ENCODE measurements around the gene IFNLR1.

Gene IFNLR1

DNA sequence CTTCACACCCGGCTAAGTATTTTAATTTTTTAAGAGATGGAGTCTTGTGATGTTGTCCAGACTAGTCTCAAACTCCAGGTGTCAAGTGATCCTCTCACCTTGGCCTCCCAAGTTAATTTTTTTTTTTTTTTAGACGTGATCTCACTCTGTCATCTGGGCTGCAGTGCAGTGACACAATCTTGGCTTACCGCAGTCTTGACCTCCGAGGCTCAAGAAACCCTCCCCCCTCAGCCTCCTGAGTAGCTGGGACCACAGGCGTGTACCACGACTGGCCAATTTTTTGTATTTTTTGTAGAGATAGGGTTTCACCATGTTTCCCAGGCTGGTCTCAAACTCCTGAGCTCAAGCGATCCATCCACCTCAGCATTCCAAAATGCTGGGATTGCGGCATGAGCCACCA is 11.7 kb upstream of the IFNLR1 start:
- no peaks in the 10 kb centered on the region for H3K36me3 ChIP-seq (ENCODE audit: low read depth)
- ATAC-seq (ENCODE audit: low read depth) (no peak), DNase-seq (ENCODE audit: low spot score) (no peak)
- H3K4me1 ChIP-seq (ENCODE audit: insufficient read depth, poor library complexity, severe bottlenecking), result peaks cover 30% of the 10 kb centered on the region
- no peaks in the 10 kb centered on the region for H3K27me3 ChIP-seq (ENCODE audit: insufficient read depth, poor library complexity, severe bottlenecking)
- H3K9me3 ChIP-seq (ENCODE audit: severe bottlenecking), result no peaks in the 10 kb centered on the region
- H3K4me3 ChIP-seq (ENCODE audit: severe bottlenecking), result no peak overlapping the region
- no peak overlapping the region for H3K27ac ChIP-seq (ENCODE audit: poor library complexity, severe bottlenecking)
- TF ChIP-seq, protein P1, sequence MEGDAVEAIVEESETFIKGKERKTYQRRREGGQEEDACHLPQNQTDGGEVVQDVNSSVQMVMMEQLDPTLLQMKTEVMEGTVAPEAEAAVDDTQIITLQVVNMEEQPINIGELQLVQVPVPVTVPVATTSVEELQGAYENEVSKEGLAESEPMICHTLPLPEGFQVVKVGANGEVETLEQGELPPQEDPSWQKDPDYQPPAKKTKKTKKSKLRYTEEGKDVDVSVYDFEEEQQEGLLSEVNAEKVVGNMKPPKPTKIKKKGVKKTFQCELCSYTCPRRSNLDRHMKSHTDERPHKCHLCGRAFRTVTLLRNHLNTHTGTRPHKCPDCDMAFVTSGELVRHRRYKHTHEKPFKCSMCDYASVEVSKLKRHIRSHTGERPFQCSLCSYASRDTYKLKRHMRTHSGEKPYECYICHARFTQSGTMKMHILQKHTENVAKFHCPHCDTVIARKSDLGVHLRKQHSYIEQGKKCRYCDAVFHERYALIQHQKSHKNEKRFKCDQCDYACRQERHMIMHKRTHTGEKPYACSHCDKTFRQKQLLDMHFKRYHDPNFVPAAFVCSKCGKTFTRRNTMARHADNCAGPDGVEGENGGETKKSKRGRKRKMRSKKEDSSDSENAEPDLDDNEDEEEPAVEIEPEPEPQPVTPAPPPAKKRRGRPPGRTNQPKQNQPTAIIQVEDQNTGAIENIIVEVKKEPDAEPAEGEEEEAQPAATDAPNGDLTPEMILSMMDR (IDR thresholded peaks at IDR 0.05; ENCODE audit: poor library complexity, severe bottlenecking), result no peak

DNA sequence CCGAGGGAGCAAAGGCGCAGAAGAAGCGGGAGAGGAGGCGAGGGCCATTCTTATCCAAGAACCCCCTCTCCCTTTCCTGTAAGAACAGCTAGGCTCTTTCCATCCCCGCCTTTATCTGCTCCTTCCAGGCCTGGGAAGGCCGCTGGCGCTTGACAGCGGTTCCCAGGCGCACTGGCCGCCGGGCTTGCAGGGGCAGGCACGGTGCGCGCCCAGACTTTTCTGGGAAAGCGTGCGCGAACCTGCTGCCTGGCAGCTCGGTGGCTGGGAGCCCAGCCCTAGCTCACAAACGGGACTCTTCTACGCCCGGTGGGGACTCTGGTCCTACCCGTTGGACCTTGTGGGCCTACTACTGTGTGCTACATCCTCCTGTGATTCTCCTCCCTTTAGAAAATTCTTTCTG is 8.8 kb upstream of the IFNLR1 start:
- TF ChIP-seq, protein P1 (IDR thresholded peaks at IDR 0.05; ENCODE audit: poor library complexity, severe bottlenecking), result no peak
- peaks cover 29% of the 10 kb centered on the region for H3K4me1 ChIP-seq (ENCODE audit: insufficient read depth, poor library complexity, severe bottlenecking)

DNA sequence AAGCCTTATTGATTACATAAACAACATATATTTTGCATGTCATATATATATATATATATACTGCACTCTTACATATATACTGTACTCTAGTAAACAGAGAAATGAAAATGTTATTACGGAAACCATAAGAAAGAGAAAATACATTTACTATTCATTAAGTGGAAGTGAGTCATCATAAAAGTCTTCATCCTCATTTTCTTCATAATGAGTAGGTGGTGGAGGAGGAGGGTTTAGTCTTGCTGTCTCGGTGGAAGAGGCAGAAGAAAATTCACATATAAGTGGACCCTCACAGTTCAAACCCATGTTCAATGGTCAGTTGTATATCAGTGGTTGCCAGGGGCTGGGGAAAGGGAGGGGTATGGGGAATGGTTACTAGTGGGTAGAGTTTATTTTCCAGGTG is 8.0 kb upstream of the IFNLR1 start:
- ATAC-seq (ENCODE audit: low read depth) (no peak), DNase-seq (ENCODE audit: low spot score) (no peak)
- Histone ChIP-seq H3K9me3 (ENCODE audit: severe bottlenecking) (no peaks in the 10 kb centered on the region), H3K36me3 (ENCODE audit: low read depth) (no peaks in the 10 kb centered on the region), H3K27ac (ENCODE audit: poor library complexity, severe bottlenecking) (peak overlapping the region; percentile 75), H3K27me3 (ENCODE audit: insufficient read depth, poor library complexity, severe bottlenecking) (no peaks in the 10 kb centered on the region), H3K4me1 (ENCODE audit: insufficient read depth, poor library complexity, severe bottlenecking) (peaks cover 32% of the 10 kb centered on the region), H3K4me3 (ENCODE audit: severe bottlenecking) (no peak overlapping the region)
- TF ChIP-seq, protein P1 (IDR thresholded peaks at IDR 0.05; ENCODE audit: poor library complexity, severe bottlenecking), result no peak

More for the DNA sequence above, 8.8 kb upstream of the IFNLR1 start:
- no peaks in the 10 kb centered on the region for H3K36me3 ChIP-seq (ENCODE audit: low read depth)
- no peaks in the 10 kb centered on the region for H3K9me3 ChIP-seq (ENCODE audit: severe bottlenecking)
- DNase-seq (ENCODE audit: low spot score) (no peak), ATAC-seq (ENCODE audit: low read depth) (peak; percentile 70)
- no peaks in the 10 kb centered on the region for H3K27me3 ChIP-seq (ENCODE audit: insufficient read depth, poor library complexity, severe bottlenecking)
- H3K4me3 ChIP-seq (ENCODE audit: severe bottlenecking), result no peak overlapping the region
- peak overlapping the region; percentile 75 for H3K27ac ChIP-seq (ENCODE audit: poor library complexity, severe bottlenecking)

DNA sequence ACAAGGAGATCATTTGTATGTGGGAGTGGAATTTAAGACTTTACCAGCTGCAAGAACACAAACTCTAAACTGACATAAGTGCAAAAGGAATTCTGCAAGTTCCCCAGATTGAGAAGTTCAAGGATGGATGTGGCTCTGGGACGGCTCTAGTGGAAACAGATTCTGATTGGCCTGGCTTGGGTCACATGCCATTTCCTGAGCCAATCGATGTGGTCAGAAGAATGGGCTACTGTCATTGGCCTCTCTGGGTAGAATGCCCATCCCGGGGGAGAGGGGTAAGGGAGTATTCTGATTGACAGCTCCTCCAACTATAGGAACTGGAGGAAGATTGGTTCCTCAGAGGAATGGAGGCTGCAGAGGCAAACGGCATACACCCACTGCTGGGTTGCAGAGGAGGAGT is 6.0 kb upstream of the IFNLR1 start:
- TF ChIP-seq, protein P1 (IDR thresholded peaks at IDR 0.05; ENCODE audit: poor library complexity, severe bottlenecking), result no peak
- H3K4me1 ChIP-seq (ENCODE audit: insufficient read depth, poor library complexity, severe bottlenecking), result peaks cover 40% of the 10 kb centered on the region
- H3K4me3 ChIP-seq (ENCODE audit: severe bottlenecking), result no peak overlapping the region
- peak overlapping the region; percentile 42 for H3K27ac ChIP-seq (ENCODE audit: poor library complexity, severe bottlenecking)
- DNase-seq (ENCODE audit: low spot score) (no peak), ATAC-seq (ENCODE audit: low read depth) (no peak)
- H3K36me3 ChIP-seq (ENCODE audit: low read depth), result no peaks in the 10 kb centered on the region
- H3K9me3 ChIP-seq (ENCODE audit: severe bottlenecking), result no peaks in the 10 kb centered on the region
- H3K27me3 ChIP-seq (ENCODE audit: insufficient read depth, poor library complexity, severe bottlenecking), result no peaks in the 10 kb centered on the region

DNA sequence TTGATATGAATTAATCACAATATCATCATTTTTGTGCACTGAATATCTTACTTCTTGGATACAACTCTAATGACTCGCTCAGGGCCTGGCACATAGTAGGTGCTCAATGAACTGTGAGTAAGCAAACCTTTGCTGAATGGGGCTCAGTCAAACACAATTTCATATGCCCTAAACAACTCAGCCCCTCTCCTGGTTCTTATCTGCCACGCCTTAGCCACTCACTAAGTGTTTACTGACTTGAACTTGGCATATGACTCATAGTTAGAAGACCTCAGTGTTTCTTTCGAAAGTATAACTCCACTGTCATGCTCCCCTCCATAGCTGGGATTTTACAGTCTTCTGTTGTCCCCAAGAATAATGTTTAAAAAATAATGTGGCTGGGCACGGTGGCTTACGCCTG is 4.8 kb upstream of the IFNLR1 start:
- H3K4me1 ChIP-seq (ENCODE audit: insufficient read depth, poor library complexity, severe bottlenecking), result peaks cover 40% of the 10 kb centered on the region
- no peak overlapping the region for H3K4me3 ChIP-seq (ENCODE audit: severe bottlenecking)
- ATAC-seq (ENCODE audit: low read depth) (peak; percentile 73), DNase-seq (ENCODE audit: low spot score) (no peak)
- TF ChIP-seq, protein P1 (IDR thresholded peaks at IDR 0.05; ENCODE audit: poor library complexity, severe bottlenecking), result no peak
- H3K27ac ChIP-seq (ENCODE audit: poor library complexity, severe bottlenecking), result peak overlapping the region; percentile 42
- no peaks in the 10 kb centered on the region for H3K9me3 ChIP-seq (ENCODE audit: severe bottlenecking)
- no peaks in the 10 kb centered on the region for H3K27me3 ChIP-seq (ENCODE audit: insufficient read depth, poor library complexity, severe bottlenecking)
- H3K36me3 ChIP-seq (ENCODE audit: low read depth), result no peaks in the 10 kb centered on the region

Measured in RWPE2 (cell line).